Epithelial cell of proximal tubule (primary cell): Measurements from ENCODE around the gene IQCE. TPM values are rescaled to one million over a fixed set of nuclear protein-coding genes. Genes with fewer than 3 reads are reported as not detected.
"Not testable (repeated sequence)": the region's sequence is repeated elsewhere in the genome, so short reads cannot be mapped to it uniquely, and the experiment has no call there.

Source experiments
- DNase-seq: peaks from one replicate; pipeline ENCODE4 v3.0.0-alpha.2; 2011; ENCODE audit warnings: low read depth
- H3K4me3 ChIP-seq: 2 replicates; pipeline ENCODE4 v1.5.1; 2011; ENCODE audit warnings: low read depth, mild to moderate bottlenecking, low read length
- total RNA-seq: library from RNA; depleted of rRNA; stranded (reverse); fragments of >200 nt; gene quantifications from 2 replicates; pipeline ENCODE4 v1.2.3, GENCODE V29; 2015
- TF ChIP-seq, protein P1 (sequence below): conservative IDR thresholded peaks from 2 replicates; pipeline ENCODE4 v1.5.1; 2012; ENCODE audit warnings: low read depth, mild to moderate bottlenecking, low read length

IQCE gene
- total RNA-seq, 1 donor from 2014 or later = 25.0 TPM

DNA sequence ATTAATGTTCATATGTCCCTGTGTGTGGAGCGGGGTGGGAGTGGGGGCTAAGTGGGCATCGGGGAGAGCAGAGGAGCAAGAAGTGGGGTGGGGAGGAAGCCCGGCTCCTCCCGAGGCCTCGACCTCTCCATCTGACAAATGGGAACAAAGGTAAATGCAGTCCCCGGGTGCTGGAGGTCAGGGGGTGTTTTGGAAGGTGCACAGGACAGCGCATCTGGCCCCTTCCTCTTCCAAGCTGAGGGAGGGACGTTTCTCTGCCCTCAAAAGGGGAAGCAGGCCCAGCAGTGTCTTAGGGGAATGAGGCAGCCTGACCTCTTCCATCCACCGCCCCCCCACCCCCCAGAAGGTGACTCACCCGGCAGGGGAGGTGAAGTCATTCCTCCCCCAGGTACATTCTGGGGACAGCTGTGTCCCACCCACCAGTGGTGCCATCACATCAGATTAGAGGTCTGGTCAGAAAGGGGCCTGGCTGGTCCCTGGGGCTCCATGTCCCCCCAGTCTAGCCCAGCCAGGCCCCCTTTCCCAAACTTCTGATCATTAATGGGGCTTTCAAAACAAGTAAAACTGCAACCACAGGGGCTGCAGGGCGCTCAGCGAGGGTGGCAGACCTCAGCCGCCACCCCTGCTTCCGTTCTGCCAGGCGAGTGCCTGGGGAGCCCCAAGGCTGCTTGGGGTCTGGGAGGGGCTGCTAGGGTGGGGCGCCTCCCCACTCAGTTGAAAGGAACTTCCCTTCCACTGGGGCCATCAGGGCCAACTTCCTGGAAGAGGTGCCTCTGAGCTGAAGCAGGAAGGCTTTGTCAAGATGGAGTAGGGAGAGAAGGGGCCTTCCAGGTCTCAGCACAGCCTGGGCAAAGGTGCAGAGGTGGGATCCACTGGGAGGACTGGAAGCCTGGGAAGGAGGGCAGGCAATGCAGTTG lies 28.4 kb upstream of the IQCE start:
- no peak for DNase-seq
- TF ChIP-seq, protein P1, sequence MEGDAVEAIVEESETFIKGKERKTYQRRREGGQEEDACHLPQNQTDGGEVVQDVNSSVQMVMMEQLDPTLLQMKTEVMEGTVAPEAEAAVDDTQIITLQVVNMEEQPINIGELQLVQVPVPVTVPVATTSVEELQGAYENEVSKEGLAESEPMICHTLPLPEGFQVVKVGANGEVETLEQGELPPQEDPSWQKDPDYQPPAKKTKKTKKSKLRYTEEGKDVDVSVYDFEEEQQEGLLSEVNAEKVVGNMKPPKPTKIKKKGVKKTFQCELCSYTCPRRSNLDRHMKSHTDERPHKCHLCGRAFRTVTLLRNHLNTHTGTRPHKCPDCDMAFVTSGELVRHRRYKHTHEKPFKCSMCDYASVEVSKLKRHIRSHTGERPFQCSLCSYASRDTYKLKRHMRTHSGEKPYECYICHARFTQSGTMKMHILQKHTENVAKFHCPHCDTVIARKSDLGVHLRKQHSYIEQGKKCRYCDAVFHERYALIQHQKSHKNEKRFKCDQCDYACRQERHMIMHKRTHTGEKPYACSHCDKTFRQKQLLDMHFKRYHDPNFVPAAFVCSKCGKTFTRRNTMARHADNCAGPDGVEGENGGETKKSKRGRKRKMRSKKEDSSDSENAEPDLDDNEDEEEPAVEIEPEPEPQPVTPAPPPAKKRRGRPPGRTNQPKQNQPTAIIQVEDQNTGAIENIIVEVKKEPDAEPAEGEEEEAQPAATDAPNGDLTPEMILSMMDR = no peak

DNA sequence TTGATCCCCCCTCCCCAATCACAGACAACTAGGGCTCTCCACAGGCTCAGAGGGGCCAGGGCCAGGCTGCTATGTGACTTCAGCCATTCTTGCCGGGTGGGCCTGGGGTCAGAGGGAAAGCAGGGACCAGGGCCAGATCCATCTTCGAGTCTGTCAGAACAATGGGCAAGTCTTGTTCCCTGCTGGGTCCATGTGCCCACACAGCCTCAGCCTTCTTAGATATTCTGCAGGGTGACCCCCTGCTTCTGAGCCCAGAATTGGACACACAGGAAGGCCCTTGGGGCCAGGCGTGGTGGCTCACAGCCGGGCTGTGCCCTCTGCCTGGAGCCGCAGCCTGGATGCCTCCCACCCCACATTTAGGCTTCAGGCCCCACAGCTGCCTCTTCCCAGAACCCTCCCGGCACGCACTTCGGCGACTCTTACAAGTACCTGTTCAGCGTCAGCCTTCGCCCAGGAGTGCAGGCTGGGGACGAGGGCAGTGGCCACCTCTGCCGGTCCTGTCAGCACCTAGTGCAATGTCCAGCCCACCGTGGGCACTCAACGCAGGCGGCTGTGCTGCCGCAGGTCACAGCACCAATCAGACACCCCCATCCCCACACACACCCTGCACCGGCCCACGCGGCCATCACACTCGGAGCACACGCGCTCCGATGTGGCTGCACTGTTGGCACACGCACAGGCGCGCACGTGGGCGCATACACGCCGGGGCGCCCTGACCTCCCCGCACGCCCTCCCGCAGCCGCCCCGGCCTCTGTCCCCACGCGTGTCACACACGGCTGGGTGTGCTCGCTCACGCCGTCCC lies 27.6 kb upstream of the IQCE start:
- H3K4me3 ChIP-seq, DNase-seq: not testable (repeated sequence)

More for the DNA sequence above, 28.4 kb upstream of the IQCE start:
- no peak overlapping the region for H3K4me3 ChIP-seq

DNA sequence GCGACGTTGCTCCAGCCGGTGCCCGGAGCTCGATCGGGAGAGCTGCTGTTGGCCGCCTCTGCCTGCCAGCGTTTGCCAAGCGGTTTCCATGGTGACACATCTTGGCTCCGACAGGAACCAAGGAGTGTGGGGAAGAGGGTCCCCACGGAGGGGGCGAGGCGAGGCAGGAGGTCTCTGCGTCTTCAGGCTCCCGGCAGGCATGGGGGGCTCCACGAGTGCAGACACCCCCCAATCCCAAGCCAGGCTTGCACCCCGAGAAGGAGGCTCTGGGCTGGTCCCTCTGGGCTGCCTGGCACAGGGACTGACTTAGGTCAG lies 27.0 kb upstream of the IQCE start:
- not testable (repeated sequence) for H3K4me3 ChIP-seq, DNase-seq

DNA sequence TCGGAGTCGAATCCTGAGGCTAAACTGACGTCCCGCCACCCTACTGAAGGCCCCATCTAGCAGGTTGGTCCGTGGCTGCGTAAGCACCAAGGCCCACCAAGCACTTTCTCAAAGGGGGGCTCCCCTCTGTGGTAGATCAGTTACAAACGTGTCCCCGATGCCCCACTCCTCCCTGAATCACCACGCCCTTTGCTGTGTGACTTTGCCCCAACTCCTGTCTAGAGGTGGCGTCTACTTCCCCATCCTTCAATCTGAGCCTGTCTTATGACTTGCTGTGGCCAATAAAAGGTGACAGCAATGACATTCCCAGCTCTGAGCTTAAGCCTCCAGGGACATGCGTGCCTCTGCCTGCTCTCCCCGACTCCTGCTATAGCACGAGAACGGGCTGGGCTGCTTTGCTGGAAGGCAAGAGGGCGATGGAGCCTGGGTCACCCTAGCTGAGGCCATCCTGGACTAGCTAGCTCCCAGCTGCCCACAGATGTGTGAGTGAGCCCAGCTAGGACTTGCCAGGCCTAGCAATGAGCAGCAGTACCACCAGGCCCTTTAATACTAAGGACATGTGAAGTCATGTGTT lies 26.5 kb upstream of the IQCE start:
- not testable (repeated sequence) for H3K4me3 ChIP-seq, DNase-seq

- not testable (repeated sequence) for H3K4me3 ChIP-seq, DNase-seq
Measured at GRCh38 chr7:2532816-2533215, 26.0 kb upstream of the IQCE start.

GRCh38 chr7:2533566-2533965 lies 25.2 kb upstream of the IQCE start:
- not testable (repeated sequence) for DNase-seq, H3K4me3 ChIP-seq

GRCh38 chr7:2534214-2534613 lies 24.6 kb upstream of the IQCE start:
- H3K4me3 ChIP-seq, DNase-seq: not testable (repeated sequence)

DNA sequence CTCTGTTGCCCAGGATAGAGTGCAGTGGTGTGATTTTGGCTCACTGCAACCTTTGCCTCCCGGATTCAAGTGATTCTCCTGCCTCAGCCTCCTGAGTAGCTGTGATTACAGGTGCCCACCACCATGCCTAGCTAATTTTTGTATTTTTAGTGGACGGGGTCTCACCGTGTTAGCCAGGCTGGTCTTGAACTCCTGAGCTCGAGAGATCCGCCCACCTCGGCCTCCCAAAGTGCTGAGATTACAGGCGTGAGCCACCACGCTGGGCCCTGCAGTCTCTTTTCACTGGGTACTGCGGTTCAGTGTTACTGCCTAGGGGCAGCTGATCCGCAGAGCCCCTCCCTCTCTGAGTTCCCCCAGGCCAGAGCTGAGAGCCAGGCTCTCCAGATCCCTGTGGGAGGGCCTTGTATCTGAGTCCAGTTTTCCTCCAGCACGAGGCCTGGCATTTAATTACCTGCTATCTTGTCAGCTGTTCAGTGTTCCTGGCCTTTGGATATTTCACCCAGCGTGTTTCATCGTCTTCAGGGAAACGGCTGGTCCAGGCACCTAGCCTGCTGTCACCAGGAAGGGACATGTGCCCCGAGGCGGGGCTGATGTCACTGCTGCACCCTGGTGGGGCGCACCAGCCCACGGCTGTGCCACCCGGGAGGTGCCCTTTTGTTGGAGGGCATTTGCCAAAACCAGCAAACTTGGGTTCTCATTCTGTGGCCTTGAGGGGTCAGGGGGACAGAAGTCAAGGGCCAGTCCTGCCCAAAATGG lies 22.7 kb upstream of the IQCE start:
- H3K4me3 ChIP-seq, DNase-seq: not testable (repeated sequence)

GRCh38 chr7:2537981-2538851 lies 20.6 kb upstream of the IQCE start:
- TF ChIP-seq, protein P1 = no peak
- no peak for DNase-seq
- no peak overlapping the region for H3K4me3 ChIP-seq
